GM12891 (cell line): Measurements from ENCODE around the gene STOX2.

Experiments used
- POLR2AphosphoS5 ChIP-seq: IDR thresholded peaks from 2 replicates; pipeline ENCODE4 v1.6.1; 2011; ENCODE audit warnings: low read depth, low read length, control low read depth
- SPI1 ChIP-seq: IDR thresholded peaks from 2 replicates; pipeline ENCODE4 v1.6.1; 2011; ENCODE audit warnings: low read depth, low read length, control low read depth

DNA sequence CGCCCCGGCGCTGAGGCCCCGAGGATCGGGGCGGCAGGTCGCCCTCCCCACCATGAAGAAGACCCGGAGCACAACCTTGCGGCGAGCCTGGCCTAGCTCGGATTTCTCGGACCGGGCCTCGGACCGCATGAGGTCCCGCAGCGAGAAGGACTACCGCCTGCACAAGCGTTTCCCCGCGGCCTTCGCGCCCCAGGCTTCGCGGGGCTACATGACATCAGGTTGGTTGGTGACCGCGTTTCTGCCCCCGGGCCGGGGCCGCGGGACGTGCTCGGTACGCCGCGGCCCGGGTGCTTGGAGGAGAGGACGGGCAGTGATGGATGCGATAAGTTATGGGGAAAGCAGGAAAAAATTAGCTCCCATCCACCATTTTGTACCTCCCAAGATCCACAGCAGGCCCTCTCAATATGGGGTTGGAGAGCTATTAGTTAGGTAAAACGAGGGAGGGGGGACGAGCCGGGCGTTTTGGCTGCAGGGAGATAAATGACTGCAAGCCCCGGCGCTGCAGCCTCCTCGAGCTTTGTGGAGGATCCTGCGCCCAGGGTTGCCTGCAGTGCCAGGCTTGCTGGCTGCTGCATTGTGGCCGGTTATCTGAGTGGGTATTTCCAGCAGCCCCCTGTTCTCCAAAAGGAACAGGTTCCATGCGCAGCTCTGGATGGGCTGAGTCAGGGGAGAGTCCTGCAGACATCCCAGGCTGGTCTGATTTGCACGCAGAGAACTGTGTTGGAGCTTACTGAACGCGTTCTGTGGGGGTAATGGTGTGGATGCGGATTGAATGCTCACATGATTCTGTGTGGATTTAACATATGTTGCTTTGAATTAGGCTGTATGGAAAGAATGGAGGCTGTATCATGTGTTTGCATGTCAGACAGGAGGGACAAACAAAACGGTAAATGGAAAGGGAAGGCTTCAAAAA is 1.9 kb downstream of the STOX2 start:
- TF ChIP-seq SPI1 (no peak), POLR2AphosphoS5 (no peak)
